ENCODE measurements around the gene UBE4B. TPM values are rescaled to one million over a fixed set of nuclear protein-coding genes. Genes with fewer than 3 reads are reported as not detected.
A peak's percentile ranks its signal among the peaks of the same experiment; 100 is the strongest.

UBE4B gene
- total and polyA plus RNA-seq, 10 donors: 8.8 to 53.8 (median 40.5) TPM

DNA sequence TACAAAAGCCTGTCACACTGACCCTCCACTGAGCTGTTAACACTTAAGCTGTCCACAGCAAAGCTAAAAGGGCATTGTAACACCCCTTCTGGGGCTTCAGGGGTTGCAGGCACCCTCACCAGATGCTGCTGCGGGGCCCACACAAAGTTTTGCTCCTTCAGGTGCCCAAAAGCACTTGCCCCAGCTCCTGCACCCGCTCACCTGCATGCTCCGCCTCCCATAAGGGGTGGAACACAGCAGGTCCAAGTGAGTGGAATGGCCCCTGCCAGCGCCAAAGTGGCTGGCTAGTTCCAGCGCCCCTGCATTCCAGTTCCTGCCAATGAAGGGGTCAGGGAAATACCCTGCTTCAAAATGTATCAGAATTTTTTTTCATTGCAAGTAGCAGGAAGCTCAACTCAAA is 43.0 kb upstream of the UBE4B start:
- H3K9me3 ChIP-seq: no peaks in the 10 kb centered on the region
- peaks cover 0 to 2% (median 0%) of the 10 kb centered on the region in 7 donors for H3K27me3 ChIP-seq (replicated peaks in 1 of 7)
- peaks cover 3 to 50% (median 37%) of the 10 kb centered on the region in 6 donors for H3K4me1 ChIP-seq
- peaks cover 0 to 15% (median 0%) of the 10 kb centered on the region in 6 donors for H3K36me3 ChIP-seq
- TF ChIP-seq POLR2AphosphoS5 (IDR thresholded peaks at IDR 0.05): no peak
- no peak for TF ChIP-seq POLR2A (IDR thresholded peaks at IDR 0.05)
- TF ChIP-seq, protein P1, sequence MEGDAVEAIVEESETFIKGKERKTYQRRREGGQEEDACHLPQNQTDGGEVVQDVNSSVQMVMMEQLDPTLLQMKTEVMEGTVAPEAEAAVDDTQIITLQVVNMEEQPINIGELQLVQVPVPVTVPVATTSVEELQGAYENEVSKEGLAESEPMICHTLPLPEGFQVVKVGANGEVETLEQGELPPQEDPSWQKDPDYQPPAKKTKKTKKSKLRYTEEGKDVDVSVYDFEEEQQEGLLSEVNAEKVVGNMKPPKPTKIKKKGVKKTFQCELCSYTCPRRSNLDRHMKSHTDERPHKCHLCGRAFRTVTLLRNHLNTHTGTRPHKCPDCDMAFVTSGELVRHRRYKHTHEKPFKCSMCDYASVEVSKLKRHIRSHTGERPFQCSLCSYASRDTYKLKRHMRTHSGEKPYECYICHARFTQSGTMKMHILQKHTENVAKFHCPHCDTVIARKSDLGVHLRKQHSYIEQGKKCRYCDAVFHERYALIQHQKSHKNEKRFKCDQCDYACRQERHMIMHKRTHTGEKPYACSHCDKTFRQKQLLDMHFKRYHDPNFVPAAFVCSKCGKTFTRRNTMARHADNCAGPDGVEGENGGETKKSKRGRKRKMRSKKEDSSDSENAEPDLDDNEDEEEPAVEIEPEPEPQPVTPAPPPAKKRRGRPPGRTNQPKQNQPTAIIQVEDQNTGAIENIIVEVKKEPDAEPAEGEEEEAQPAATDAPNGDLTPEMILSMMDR (IDR thresholded peaks at IDR 0.05 in 8 of 11, conservative IDR thresholded peaks at IDR 0.05 in 3 of 11): no peak
- peak overlapping the region in 4 of 8 donors; percentile 69 to 85 (median 82) for H3K27ac ChIP-seq
- no peak overlapping the region for H3K4me3 ChIP-seq
- WGBS, 5 donors: 80 to 93% (median 93%) methylated on average over 4 to 5 of the region's 5 CpGs
- DNase-seq: peak; percentile 68
- intact Hi-C loops (cut with DNase I; ENCODE audit: low total_unique reads): no loop called here

DNA sequence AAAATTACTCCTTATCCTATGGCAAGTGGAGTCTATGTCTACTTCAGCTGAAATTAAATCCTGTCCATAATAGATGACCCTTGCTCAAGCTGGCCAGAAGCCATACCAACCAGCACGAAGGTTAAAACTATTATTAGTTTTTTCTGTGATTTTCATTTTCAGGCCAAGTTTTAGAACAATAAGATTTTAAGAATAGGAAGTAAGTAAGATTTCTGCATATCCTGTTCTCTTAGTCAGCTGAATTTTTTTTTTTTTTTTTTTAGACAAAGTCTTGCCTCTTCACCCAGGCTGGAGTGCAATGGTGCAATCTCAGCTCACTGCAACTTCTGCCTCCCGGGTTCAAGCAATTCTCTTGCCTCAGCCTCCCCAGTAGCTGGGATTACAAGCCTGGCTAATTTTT is 41.8 kb upstream of the UBE4B start:
- H3K4me3 ChIP-seq: peak overlapping the region in 1 of 8 donors; percentile 3
- DNase-seq: no peak
- intact Hi-C loops (cut with DNase I; ENCODE audit: low total_unique reads): no loop called here
- no peak for TF ChIP-seq POLR2AphosphoS5 (IDR thresholded peaks at IDR 0.05)
- TF ChIP-seq POLR2A (IDR thresholded peaks at IDR 0.05): no peak
- TF ChIP-seq, protein P1 (IDR thresholded peaks at IDR 0.05 in 8 of 11, conservative IDR thresholded peaks at IDR 0.05 in 3 of 11): no peak
- WGBS, 5 donors: 3 to 17% (median 11%) methylated on average over 2 of the region's 2 CpGs
- peaks cover 0 to 14% (median 0%) of the 10 kb centered on the region in 7 donors for H3K27me3 ChIP-seq (replicated peaks in 1 of 7)
- peak overlapping the region in 7 of 8 donors; percentile 63 to 85 (median 75) for H3K27ac ChIP-seq
- H3K9me3 ChIP-seq: no peaks in the 10 kb centered on the region
- H3K4me1 ChIP-seq: peaks cover 3 to 50% (median 37%) of the 10 kb centered on the region in 6 donors
- peaks cover 0 to 4% (median 0%) of the 10 kb centered on the region in 6 donors for H3K36me3 ChIP-seq

DNA sequence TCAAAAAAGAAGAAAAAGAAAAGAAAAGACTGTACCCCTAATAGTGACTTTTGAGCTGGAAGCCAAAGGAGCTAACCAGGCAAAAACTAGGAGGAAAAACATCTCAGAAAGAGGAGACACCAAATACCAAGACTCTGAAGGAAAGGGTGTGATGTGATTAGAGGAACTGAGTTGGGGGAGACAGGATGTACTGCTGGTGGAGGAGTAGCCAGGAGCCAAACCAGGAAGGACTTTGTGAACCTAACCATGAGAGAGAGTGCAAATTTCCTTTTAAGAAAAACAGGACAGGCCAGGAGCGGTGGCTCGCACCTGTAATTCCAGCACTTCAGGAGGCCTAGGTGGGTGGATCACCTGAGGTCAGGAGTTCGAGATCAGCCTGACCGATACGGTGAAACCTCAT is 39.8 kb upstream of the UBE4B start:
- TF ChIP-seq POLR2AphosphoS5 (IDR thresholded peaks at IDR 0.05) (no peak), POLR2A (IDR thresholded peaks at IDR 0.05) (no peak)
- TF ChIP-seq, protein P1 (IDR thresholded peaks at IDR 0.05 in 8 of 11, conservative IDR thresholded peaks at IDR 0.05 in 3 of 11): no peak
- Histone ChIP-seq H3K36me3 (no peaks in the 10 kb centered on the region), H3K4me3 (no peak overlapping the region), H3K4me1 (peaks cover 7 to 67% (median 52%) of the 10 kb centered on the region in 6 donors), H3K9me3 (no peaks in the 10 kb centered on the region), H3K27ac (peak overlapping the region in 4 of 8 donors; percentile 43 to 85 (median 52)), H3K27me3 (replicated peaks in 1 of 7) (peaks cover 0 to 33% (median 11%) of the 10 kb centered on the region in 7 donors)
- intact Hi-C loops (cut with DNase I; ENCODE audit: low total_unique reads): no loop called here
- 63 to 75% (median 69%) methylated on average over 5 of the region's 5 CpGs for WGBS, 5 donors
- DNase-seq: no peak

DNA sequence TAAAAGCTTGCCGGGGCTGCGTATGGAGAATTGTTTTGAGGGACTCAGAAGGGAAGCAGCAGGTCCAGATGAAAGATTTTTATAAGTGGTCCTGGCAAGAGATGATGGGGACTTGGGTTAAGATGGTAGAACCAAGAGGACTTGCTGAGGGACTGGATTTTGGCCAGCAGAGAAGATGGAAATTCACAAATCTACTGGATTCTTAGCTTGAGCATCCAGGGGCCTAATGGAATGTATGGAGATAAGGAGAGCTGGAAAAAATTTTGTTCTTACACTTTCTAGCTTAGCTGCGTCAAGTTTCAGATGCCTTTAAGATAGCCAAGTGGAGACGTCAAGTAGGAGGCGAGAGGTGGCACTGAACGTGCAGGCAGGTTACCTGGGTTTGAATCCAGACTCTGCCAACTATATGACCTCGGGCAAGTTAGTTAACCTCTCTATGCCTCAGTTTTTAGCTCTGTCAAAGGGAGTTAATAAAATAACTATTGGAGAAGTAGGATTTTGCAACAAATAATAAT is 39.1 kb upstream of the UBE4B start:
- Histone ChIP-seq H3K36me3 (no peaks in the 10 kb centered on the region), H3K4me3 (no peak overlapping the region), H3K27me3 (replicated peaks in 1 of 7) (peaks cover 0 to 41% (median 18%) of the 10 kb centered on the region in 7 donors), H3K4me1 (peaks cover 7 to 74% (median 56%) of the 10 kb centered on the region in 6 donors), H3K27ac (peak overlapping the region in 3 of 8 donors; percentile 43 to 85 (median 52)), H3K9me3 (peaks cover 0 to 4% (median under 1%) of the 10 kb centered on the region in 8 donors)
- intact Hi-C loops (cut with DNase I; ENCODE audit: low total_unique reads): no loop called here
- 90 to 97% (median 95%) methylated on average over 7 of the region's 7 CpGs for WGBS, 5 donors
- DNase-seq: no peak
- TF ChIP-seq POLR2A (IDR thresholded peaks at IDR 0.05) (no peak), POLR2AphosphoS5 (IDR thresholded peaks at IDR 0.05) (no peak)

Data from spleen (tissue), 11 donors.